GM18511 (cell line): ENCODE data around the gene NEXMIF.
"Not testable (repeated sequence)": the region's sequence is repeated elsewhere in the genome, so short reads cannot be mapped to it uniquely, and the experiment has no call there.

ENCODE experiments used
- ATAC-seq: cut with Tn5 transposase; IDR thresholded peaks from one replicate; pipeline ENCODE4 v1.9.1; 2021; ENCODE audit warnings: mild to moderate bottlenecking, moderate library complexity; ENCODE audit not compliant: unreplicated experiment

The NEXMIF gene

DNA sequence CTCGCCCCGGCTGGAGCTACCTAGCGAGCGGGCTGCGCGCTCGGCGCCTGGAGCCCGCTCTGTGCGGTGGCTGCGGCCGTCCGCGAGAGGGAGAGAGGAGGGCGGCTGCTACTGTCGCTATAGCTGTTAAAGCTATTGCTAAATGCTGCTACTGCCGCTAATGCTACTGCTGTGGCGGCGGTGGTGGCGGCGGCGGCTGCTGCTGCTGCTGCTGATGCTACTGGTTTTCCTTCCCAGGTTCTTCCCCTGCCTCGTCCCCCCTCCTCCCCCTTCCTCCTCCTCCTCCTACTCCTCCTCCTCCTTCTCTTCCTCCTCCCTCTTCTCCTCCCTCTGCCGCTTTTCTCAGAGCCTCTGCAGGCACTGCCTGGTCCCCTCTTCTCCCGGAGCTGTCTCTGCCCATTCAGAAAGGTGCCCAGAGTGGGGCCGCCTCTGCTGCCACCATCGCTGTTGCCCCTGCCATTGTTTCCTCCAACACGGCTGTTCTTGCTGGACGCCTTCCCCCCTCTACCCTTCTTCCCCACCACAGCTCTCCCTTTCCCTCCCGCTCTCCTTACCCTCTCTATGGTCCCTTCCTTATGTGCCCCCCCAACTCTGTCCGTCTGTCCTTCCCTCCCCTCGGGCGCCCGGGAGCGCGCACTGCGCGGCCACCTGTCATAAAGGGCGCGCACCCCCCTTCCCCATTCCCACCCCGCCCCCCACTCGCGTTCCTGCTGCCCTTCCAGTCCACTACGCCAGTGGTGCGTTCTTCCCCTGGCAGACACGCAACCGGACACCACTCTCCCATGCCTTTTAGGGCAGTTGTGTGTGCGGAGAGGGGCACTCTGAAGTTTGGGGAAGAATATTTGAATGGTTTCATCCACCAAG, at the start of gene NEXMIF:
Gene NEXMIF, minus strand, starts transcription at position 228 of the 864 bp plus-strand sequence.
- ATAC-seq, result peak; percentile 62

DNA sequence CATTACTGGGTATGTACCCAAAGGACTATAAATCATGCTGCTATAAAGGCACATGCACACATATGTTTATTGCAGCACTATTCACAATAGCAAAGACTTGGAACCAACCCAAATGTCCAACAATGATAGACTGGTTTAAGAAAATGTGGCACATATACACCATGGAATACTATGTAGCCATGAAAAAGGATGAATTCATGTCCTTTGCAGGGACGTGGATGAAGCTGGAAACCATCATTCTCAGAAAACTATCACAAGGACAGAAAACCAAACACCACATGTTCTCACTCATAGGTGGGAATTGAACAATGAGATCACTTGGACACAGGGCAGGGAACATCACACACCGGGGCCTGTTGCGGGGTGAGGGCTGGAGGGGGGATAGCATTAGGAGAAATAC, 36.7 kb upstream of the NEXMIF start:
- ATAC-seq, result not testable (repeated sequence)

DNA sequence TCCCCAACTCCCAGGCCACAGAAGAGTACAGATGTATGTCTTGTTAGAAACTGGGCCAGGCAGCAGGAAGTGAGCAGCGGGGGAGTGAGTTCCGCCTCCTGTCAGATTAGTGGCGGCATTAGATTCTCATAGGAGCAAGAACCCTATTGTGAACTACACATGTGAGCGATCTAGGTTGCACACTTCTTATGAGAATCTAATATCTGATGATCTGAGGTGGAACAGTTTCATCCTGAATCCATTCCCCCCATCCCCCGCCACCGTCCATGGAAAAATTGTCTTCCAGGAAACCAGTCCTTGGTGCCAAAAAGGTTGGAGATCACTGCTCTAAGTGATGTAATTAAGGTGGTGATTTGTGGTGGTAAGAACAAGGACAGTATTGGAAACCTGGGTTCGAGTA, 24.5 kb upstream of the NEXMIF start:
- no peak for ATAC-seq

DNA sequence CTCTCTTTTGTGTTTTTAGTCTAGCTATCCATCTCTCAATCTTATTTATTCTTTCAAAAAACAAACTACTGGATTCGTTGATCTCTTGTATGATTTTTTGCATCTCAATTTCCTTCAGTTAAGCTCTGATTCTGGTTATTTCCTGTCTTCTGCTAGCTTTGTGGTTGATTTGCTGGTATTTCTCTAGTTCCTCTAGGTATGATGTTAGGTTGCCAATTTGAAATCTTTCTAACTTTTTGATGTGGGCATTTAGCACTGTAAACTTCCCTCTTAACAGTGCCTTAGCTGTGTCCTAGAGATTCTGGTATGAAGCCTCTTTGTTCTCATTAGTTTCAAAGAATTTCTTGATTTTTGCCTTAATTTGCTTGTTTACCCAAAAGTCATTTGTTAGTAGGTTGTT, 15.2 kb upstream of the NEXMIF start:
- no peak for ATAC-seq

DNA sequence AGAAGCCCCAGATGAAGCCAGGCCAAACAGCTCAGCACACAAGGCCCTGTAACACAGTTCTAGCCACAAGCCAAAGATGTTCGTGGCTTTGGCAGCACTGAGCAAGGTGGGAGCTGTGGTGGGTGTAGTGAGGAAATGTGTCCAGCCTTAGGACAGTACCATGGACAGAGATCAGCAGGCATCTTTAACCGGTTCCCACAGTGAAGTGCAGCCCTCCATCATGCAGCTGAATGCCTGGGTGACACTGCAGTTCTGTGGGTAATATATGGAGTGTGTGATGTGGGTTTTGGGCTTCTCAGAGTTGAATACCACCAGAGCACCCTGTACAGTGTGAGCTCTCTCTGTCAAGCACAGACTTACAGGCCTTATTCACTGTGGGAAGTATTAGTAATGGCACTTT, 6.0 kb upstream of the NEXMIF start:
- no peak for ATAC-seq

DNA sequence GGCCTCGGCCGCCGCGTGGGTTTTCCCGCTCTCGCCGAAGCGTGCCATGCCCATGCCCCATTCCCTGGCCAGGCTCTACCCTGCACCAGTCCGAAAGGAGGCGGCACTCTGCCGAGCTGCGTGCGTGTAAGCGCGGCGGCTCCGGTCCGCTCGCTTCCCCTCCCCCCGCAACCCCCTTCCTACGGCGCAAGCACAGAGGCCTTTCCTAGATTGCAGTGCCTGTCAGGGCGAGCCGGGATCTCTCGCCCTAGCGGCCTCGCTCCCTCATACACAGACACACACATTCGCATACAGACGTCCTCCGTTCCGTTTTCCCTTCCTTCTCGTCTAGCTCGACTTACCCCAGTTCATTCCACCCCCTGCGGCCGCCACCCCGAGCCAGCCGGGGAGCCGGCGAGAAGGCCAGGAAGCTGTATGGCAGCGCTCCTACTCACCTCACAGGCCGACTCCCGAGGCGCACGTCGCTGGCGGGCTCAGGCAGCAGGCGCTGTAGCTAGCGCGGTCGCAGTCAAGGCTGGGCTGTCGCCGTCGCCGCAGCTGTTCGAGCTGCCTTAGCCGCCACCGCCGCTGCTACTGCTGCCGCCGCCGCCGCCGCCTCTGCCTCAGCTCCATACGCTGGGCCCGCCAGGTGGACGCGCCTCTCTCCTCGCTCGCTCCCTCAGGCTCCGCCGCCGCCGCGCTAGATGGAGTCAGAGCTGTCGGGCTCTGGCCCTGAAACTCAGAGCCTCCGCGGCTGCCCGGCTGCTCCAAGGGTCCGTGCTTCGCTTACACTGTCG, 615 bp downstream of the NEXMIF start:
- peak; percentile 57 for ATAC-seq

DNA sequence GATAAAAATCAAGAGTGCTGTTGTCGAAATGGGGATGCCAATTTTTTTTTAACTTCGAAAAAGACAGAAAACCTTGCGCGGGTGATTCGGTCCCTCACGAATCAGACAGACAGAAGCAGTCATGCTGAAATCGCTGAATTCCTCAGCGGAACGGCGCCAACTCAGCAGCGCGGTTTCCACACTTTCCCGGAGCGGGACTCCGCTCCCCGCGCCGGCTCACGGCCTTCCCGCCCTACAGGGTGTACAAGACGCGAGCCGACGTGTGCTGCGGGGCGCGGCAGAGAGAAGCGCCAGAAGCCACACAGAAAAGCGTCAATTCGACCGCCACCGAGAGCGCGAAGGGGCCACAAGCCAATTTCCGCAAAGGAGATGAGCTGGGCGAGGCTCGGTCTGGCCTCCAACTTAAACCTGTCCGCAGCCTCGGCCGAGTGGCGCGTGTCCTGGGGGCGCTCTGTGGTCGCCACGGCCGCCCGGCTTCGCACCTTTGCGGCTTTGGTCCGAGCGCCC, 1.3 kb downstream of the NEXMIF start:
- ATAC-seq, result peak; percentile 17

DNA sequence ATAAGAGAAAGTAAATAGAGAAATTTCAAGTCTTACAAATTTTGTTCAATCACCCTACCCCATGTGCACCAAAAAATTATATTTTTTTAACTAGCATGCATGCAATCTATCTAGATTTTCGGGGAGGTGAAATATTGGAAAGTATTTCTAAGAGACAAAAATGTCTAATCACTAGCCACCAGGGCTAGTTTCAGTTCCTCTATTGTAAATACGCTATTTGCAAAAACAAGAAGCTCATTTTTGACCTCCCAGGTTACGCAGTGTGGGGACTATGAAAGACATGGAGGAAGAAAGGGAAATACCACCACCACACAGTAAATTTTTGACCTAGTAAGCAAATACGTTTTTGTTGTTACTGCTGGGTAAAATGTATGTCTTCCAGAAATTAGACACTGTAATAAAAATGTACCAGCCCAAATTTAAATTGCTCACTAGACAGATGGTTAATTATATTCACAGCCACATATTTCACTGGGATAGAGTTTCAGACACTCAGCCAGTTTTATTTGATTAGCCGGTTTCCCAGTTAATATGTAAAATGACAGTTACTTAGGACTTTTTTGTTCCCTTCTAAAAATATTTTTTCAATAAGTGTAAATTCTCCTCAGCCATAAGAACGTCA, 2.2 kb downstream of the NEXMIF start:
- ATAC-seq, result peak; percentile 65

DNA sequence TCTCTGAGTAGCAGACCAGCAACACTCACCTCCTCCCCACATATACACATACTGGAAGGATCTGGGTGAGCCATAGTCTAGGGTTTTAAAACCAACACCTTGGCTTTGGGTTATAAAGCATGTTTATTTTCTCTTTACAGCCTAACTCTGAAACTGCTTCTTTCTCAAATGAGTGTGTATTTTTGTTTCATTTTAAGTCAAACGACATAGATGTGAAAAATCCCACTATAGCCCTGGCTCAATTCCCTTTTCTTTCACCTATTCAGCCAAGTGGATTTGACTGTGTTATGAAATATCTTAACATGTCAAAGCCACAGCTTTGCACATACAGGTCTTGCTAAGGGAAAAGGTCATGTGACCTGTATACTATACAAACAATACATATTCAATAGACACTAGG, 13.8 kb downstream of the NEXMIF start:
- peak; percentile 81 for ATAC-seq

DNA sequence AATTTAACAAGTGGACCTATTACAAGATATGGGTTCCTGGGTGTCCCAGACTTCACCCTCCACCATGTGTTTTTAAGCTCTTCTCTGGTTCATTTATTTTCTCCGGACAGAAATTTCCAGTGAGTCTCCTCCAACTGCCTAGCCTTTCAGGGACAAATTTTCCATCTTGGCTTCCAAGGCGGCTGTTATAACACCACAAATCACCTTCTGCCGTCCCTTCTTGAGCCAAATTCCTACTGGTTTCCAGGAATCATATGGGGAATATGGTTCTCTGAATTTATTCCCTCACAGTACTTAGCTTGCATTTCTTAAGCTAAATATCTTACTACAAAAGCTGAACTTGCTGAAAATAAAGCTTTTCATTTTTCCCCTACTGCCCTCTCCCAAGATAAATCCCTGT, 18.8 kb downstream of the NEXMIF start:
- ATAC-seq, result no peak

DNA sequence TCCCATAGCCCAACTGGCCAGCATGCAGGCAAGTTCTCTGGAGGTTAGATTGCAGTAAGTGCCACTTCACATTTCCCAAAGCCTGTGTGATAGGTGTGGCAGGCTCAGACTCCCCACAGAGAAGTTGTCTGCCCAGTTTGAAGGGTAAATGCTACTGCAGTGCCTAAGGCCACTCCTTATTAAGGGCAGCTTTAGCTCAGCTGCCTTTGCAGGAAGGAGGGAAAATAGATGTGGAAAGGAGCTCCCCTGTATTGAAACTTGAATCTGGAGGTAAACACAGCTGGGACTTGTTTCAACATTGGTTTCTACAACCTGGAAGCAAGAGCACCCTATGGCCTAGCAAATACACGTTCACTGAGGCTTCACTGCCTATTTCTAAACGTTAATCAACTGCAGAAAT, 22.4 kb downstream of the NEXMIF start:
- no peak for ATAC-seq

DNA sequence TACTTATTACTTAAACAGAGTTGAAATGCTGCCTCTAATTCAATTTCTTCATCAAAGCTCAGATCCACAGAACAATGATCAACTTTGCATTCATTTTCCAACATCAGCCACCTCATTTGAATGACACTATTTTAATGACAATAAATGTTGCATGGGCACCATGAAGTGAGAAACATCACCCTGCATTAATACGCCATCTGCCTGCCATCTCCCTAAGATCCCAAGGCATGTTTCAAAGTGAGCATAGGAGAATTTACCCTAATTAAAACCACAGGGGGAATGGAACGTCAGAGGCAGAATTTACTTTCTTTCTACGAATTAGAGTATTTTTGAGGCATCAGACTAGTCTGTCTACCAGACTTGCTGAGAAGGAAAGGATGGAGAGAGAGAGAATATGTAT, 32.7 kb downstream of the NEXMIF start:
- no peak for ATAC-seq

DNA sequence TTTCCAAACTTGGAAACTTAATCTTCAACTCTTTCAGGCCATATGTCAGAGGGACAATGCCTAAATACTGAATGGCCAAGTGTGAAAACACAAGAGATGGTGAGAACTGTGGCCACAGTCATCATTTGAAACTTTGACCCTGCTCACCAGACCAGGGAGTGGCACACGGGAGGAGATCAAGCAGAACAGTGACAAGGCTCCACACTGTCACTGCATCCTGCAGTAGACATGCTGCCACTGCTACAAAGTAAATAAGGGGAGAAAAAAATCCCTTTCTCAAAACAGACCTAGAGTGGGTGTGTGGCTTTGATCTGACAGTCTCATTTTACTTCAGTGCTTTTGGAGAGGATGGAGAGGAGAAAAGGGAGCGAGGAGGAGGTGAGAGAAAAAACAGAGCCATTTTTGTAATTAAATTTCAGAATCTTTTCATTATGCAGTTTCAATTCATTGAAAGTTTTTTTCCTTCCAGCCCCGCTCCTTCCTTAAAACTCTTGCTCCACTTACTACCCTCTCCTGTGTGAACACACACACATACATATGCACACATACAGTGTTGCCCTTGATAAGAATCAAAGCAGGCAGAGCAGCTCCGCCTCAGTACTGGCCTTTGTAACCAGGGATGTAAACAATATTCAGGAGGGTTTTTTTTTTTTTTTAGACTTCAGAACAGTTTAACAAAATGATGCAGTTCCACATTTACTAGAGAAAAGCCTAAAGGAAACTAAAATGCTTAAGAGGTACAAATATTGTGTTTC, 34.4 kb downstream of the NEXMIF start:
- ATAC-seq, result peak; percentile 97

DNA sequence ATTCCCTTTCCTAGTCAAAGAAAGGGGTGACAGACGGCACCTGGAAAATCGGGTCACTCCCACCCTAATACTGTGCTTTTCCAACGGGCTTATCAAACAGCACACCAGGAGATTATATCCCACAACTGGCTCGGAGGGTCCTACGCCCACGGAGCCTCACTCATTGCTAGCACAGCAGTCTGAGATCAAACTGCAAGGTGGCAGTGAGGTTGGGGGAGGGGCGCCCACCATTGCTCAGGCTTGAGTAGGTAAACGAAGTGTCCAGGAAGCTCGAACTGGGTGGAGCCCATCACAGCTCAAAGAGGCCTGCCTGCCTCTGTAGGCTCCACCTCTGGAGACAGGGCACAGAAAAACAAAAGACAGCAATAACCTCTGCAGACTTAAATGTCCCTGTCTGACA, 42.9 kb downstream of the NEXMIF start:
- not testable (repeated sequence) for ATAC-seq

DNA sequence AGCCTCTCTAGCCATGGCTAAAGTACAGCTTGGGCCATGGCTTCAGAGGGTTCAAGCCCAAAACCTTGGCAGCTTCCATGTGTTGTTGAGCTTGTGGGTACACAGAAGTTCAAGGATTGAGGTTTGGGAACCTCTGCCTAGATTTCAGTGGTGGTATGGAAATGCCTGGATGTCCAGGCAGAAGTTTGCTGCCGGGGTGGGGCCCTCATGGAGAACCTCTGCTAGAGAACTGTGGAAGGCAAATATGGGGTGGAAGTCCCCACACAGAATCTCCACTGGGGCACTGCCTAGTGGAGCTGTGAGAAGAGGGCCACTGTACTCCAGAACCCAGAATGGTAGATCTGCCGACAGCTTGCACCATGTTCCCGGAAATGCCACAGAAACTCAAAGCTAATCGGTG, 59.5 kb downstream of the NEXMIF start:
- no peak for ATAC-seq

DNA sequence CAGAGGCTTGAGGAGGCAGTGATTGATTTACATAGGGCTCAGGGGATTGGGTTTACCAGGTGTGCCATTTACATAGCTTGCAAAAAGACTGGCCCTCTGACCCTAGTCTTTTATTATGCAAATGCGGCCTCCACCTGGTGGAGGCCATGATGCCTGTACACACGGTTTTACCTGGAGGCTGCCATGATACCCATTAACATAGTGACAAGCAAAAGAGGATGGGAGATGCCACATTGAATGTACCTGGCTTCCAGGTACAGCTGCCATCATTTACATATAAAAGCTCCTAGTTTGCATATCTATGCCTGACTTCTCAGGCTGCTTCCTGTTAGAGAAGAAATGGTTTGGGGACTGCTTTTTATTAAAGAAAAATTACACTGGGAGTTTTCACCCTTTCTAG, 72.0 kb downstream of the NEXMIF start:
- ATAC-seq, result no peak

DNA sequence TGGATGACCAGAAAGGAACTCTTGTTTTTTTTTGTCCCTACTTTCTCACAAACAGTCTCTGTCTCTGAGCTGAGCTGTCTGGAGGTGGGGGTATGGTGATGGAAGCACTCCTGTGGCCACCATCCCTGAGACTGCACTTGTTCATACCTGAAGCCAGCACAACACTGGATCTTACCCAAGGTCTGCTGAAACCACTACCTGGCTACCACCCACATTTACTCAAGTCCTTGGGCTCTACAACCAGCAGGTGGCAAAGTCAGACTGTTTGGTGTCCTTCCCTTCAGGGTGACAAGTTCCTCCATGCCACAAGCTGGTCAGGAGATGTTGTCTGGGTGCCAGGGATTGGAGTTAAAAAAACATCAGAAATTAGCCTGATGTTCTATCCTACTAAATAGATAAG, 89.7 kb downstream of the NEXMIF start:
- ATAC-seq, result no peak

DNA sequence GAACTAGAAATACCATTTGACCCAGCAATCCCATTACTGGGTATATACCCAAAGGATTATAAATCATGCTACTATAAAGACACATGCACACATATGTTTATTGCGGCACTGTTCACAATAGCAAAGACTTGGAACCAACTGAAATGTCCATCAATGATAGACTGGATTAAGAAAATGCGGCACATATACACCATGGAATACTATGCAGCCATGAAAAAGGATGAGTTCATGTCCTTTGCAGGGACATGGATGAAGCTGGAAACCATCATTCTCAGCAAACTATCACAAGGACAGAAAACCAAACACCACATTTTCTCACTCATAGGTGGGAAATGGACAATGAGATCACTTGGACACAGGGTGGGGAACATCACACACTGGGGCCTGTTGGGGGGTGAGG, 105.5 kb downstream of the NEXMIF start:
- not testable (repeated sequence) for ATAC-seq

DNA sequence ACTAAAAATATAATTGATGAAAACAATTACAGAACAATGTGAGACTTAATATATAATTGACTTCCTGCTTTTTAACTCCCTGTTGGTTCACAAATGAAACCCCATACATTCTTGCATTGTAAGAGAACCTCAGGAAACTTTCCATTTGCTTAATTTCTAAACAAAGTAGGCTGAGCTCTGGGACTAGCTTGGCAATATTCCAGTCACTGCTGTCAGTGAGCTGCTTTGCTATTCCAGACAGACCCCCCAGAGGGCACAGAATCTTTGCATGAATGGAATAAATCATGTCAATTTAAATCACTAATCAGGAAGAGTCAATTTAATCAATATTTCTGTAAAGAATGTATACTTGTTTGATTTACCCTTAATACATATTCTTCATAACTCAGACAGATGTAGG, 110.6 kb downstream of the NEXMIF start:
- no peak for ATAC-seq

DNA sequence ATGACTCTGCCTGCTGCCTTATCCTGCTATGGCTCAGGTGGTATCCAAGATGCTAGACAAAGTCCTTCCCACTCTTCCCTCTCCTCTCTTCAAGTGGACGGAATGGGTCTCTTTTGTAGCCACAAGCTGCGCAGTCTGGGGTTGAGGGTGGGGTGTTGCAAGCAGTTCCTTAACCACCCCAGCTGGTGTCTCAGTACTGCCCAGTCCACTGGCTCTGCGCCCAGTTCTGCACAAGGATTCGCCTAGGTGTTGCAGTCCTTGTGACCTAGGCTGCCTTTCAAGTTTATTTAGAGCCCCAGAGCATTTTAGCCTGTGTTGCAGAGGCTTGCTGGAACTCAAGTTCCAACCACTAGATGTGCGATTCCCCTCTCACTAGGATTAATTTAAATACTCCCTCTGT, 120.7 kb downstream of the NEXMIF start:
- no peak for ATAC-seq

DNA sequence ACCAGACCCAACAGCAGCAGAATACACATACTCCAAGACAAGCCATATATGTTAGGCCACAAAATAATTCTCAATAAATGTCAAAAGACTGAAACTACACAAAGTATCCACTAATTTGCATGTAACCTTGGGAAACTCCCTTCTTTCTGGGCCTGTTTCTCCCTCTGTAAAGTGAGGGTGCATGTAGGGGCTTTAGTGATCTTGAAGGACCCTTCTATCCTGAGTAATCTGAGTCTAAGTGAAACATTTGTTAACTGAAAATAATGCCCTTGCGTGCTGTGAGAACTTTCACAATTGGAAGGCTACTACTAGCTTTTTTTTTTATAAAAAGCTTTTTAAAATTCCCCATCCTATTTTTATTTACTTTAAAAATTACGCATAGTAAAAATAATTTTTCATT, 125.2 kb downstream of the NEXMIF start:
- no peak for ATAC-seq
